Heart left ventricle (tissue), 16 donors: ENCODE results near the gene STK40. TPM values are rescaled to one million over a fixed set of nuclear protein-coding genes. Genes with fewer than 3 reads are reported as not detected.
A peak's percentile ranks its signal among the peaks of the same experiment; 100 is the strongest.

Experiments
- ATAC-seq, 4 donors: fragments of 200-7000 bp; cut with Tn5 transposase; one replicate each; pipeline ENCODE4 v1.9.1; 2020 to 2022; ENCODE audit warnings: moderate library complexity in 4 of 4, mild to moderate bottlenecking in 3 of 4, moderate number of reproducible peaks in 1 of 4
- DNase-seq, 5 donors: peaks; one replicate each; pipeline ENCODE4 v3.0.0-alpha.2; 2020
- H3K27ac ChIP-seq, 12 donors: fragments of 200-600 bp; sonication (generic) in 4 of 12; one replicate each; pipeline versions ENCODE4 v1.5.0 to v1.8.0; 2016 to 2022; ENCODE audit warnings: mild to moderate bottlenecking in 2 of 12
- H3K27me3 ChIP-seq, 9 donors: fragments of 200-600 bp; sonication (generic) in 2 of 9; one replicate each; pipeline versions ENCODE4 v1.5.1 to v1.8.0; 2016 to 2022; ENCODE audit warnings: mild to moderate bottlenecking in 3 of 9
- H3K36me3 ChIP-seq, 9 donors: fragments of 200-600 bp; sonication (generic) in 2 of 9; one replicate each; pipeline versions ENCODE4 v1.5.0 to v1.8.0; 2018 to 2022; ENCODE audit warnings: mild to moderate bottlenecking in 2 of 9
- H3K4me1 ChIP-seq, 12 donors: fragments of 200-600 bp; sonication (generic) in 4 of 12; one replicate each; pipeline versions ENCODE4 v1.5.0 to v1.8.0; 2016 to 2022; ENCODE audit warnings: mild to moderate bottlenecking in 3 of 12
- H3K4me3 ChIP-seq, 12 donors: fragments of 200-600 bp; sonication (generic) in 4 of 12; one replicate each; pipeline versions ENCODE4 v1.5.0 to v1.8.0; 2017 to 2022; ENCODE audit warnings: mild to moderate bottlenecking in 9 of 12, moderate library complexity in 4 of 12
- H3K9me3 ChIP-seq, 12 donors: fragments of 200-600 bp; sonication (generic) in 4 of 12; one replicate each; pipeline versions ENCODE4 v1.5.0 to v1.8.0; 2016 to 2022; ENCODE audit warnings: mild to moderate bottlenecking in 1 of 12
- CTCF ChIP-seq, 12 donors: fragments of 200-600 bp; sonication (generic) in 4 of 12; IDR thresholded peaks; one replicate each; pipeline versions ENCODE4 v1.5.0 to v1.8.0; 2018 to 2022; ENCODE audit warnings: antibody characterized with exemption in 12 of 12, mild to moderate bottlenecking in 5 of 12
- POLR2A ChIP-seq, 2 donors: fragments of 450-650 bp; IDR thresholded peaks; one replicate each; pipeline ENCODE4 v1.6.1; 2017; ENCODE audit warnings: antibody characterized with exemption in 2 of 2, mild to moderate bottlenecking in 2 of 2, moderate library complexity in 2 of 2
- WGBS, 4 donors: extraction: QIAGEN DNeasy Blood & Tissue Kit in 2 of 4; methylation state at CpG; one replicate each; pipeline versions ENCODE4 v1.1.5 to v1.1.7; 2013 to 2018; 5-methylcytosine and 5-hydroxymethylcytosine counted together
- intact Hi-C, 10 donors: fragments of 100-400 bp; cut with DNase I; formaldehyde crosslinking; loops; one replicate each; pipeline versions ENCODE4 v1.11.1 to v1.14.2; 2022
- polyA plus RNA-seq, 2 donors: library from polyadenylated mRNA; stranded (reverse); fragments of 200-250 nt; gene quantifications; one replicate each; pipeline ENCODE4 v1.2.3, GENCODE V29; 2013
- total RNA-seq, 9 donors: library from RNA; depleted of rRNA in 2 of 9; stranded (reverse); fragments of >200 nt in 2 of 9; fragmentation: NEBNext Ultra II Directional in 3 of 9; extraction: Animal tissue kit (Norgen Biotek cat#: 25700) in 3 of 9; gene quantifications; one replicate each; pipeline versions ENCODE4 v1.1.0 to v1.2.4, GENCODE V29; 2016 to 2023
- donor health status: ischemic (EF 13 %, LVEDD 7.1; RV severe dilation, severe dysfunction).
- donor health status: healthy with polysubstance abuse.
- donor health status: DM: no; HTN: yes; CAD: no.
- donor health status: DM: no; HTN: no; CAD: no.
- donor health status: ischemic (EF 25% LVEDD 6.9; RV normal size, moderate dysfunction).
- donor health status: ischemic (EF 25% LVEDD 5.7; RV mildly dilated, moderate dysfunction).
- donor health status: healthy.
- donor health status: DM: yes; HTN: yes; CAD: no.
- donor health status: ischemic (EF 35%, LVEDD 5.7; RV mildly dilated, moderate dysfunction).
- donor health status: nonischemic (EF 11% LVEDD 7.7; RV severe dilation, severe dysfunction).
- donor health status: DM: yes; HTN: yes; CAD: no.
- donor health status: PGD.
- donor health status: ischemic (EF 29% LVEDD 5.4; RV normal size, mild dysfunction).
- donor health status: nonischemic (EF 23%, LVEDD 6.1; RV moderate dilation, normal function).

The STK40 gene
- total and polyA plus RNA-seq, 11 donors = 27.9 to 114 (median 59.4) TPM

GRCh38 chr1:36304970-36305914 lies 80.5 kb downstream of the STK40 start:
- 77 to 81% (median 78%) methylated on average over 10 of the region's 10 CpGs for WGBS, 4 donors
- H3K27me3 ChIP-seq = no peaks in the 10 kb centered on the region
- no peaks in the 10 kb centered on the region for H3K9me3 ChIP-seq
- TF ChIP-seq POLR2A (IDR thresholded peaks at IDR 0.05) (no peak), CTCF (IDR thresholded peaks at IDR 0.05) (no peak)
- H3K27ac ChIP-seq = peak overlapping the region in 5 of 12 donors; percentile 20 to 87 (median 74)
- H3K36me3 ChIP-seq = peaks cover 0 to 50% (median 46%) of the 10 kb centered on the region in 9 donors
- DNase-seq (no peak), ATAC-seq (no peak)
- no peak overlapping the region for H3K4me3 ChIP-seq
- peaks cover 0 to 29% (median 16%) of the 10 kb centered on the region in 12 donors for H3K4me1 ChIP-seq
- intact Hi-C loops = loop anchor here in 2 of 10 donors (5.0 kb wide), 2 partner anchors 62 to 117 kb away; no protein-coding TSS in a partner anchor

- H3K36me3 ChIP-seq = peaks cover 0 to 58% (median 51%) of the 10 kb centered on the region in 9 donors
- WGBS, 4 donors = 77 to 83% (median 80%) methylated on average over 7 of the region's 7 CpGs
- DNase-seq (no peak), ATAC-seq (no peak)
- intact Hi-C loops = no loop called here
- H3K4me3 ChIP-seq = no peak overlapping the region
- no peaks in the 10 kb centered on the region for H3K27me3 ChIP-seq
- TF ChIP-seq POLR2A (IDR thresholded peaks at IDR 0.05) (no peak), CTCF (IDR thresholded peaks at IDR 0.05) (no peak)
- H3K9me3 ChIP-seq = no peaks in the 10 kb centered on the region
- peaks cover 0 to 36% (median 23%) of the 10 kb centered on the region in 12 donors for H3K4me1 ChIP-seq
- H3K27ac ChIP-seq = peak overlapping the region in 1 of 12 donors; percentile 20
Measured at GRCh38 chr1:36304521-36304920, 81.2 kb downstream of the STK40 start.

GRCh38 chr1:36303650-36304360 lies 81.9 kb downstream of the STK40 start:
- DNase-seq (no peak), ATAC-seq (no peak)
- WGBS, 4 donors = 87 to 93% (median 89%) methylated on average over 23 of the region's 23 CpGs
- H3K4me1 ChIP-seq = peaks cover 0 to 38% (median 24%) of the 10 kb centered on the region in 12 donors
- no peaks in the 10 kb centered on the region for H3K27me3 ChIP-seq
- intact Hi-C loops = no loop called here
- H3K4me3 ChIP-seq = no peak overlapping the region
- no peak overlapping the region for H3K27ac ChIP-seq
- TF ChIP-seq POLR2A (IDR thresholded peaks at IDR 0.05) = no peak
- no peak for TF ChIP-seq CTCF (IDR thresholded peaks at IDR 0.05)
- H3K9me3 ChIP-seq = no peaks in the 10 kb centered on the region
- peaks cover 0 to 65% (median 55%) of the 10 kb centered on the region in 9 donors for H3K36me3 ChIP-seq

GRCh38 chr1:36303244-36303643 lies 82.5 kb downstream of the STK40 start:
- intact Hi-C loops = no loop called here
- peaks cover 0 to 70% (median 60%) of the 10 kb centered on the region in 9 donors for H3K36me3 ChIP-seq

More at GRCh38 chr1:36303244-36303643, 82.5 kb downstream of the STK40 start:
- Histone ChIP-seq H3K27ac (no peak overlapping the region), H3K27me3 (no peaks in the 10 kb centered on the region), H3K4me1 (peaks cover 0 to 38% (median 24%) of the 10 kb centered on the region in 12 donors), H3K4me3 (no peak overlapping the region), H3K9me3 (no peaks in the 10 kb centered on the region)
- 70 to 80% (median 75%) methylated on average over 5 of the region's 5 CpGs for WGBS, 4 donors
- no peak for TF ChIP-seq CTCF (IDR thresholded peaks at IDR 0.05)
- no peak for TF ChIP-seq POLR2A (IDR thresholded peaks at IDR 0.05)
- ATAC-seq = no peak
- no peak for DNase-seq
